Measurements from ENCODE around the gene SLC27A1.
"Not testable (repeated sequence)": the region's sequence is repeated elsewhere in the genome, so short reads cannot be mapped to it uniquely, and the experiment has no call there.

Gene SLC27A1

DNA sequence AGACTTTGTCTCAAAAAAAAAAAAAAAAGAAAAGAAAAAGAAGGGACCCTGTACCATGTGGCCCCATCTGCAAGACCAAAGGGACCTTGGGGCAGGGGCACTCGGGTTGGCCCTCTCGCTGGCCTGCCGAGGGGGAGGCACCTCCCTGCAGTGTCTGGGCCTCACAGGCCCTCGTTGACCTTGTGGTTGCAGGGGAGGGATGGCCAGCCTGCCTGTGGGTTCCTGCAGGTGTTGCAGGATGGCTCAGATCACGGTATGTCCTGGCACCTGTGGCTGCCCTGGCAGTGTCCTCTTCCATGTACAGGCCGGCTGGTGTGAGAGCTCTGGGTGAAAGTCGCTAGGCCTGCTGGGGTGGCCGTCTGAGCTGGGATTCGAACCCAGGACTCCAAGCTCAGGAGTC is 36.4 kb downstream of the SLC27A1 start:
- DNase-seq (ENCODE audit: insufficient read length, low spot score) (no peak), FAIRE-seq (no peak)

- FAIRE-seq = not testable (repeated sequence)
Measured at GRCh38 chr19:17508558-17508933, 38.2 kb downstream of the SLC27A1 start.

GRCh38 chr19:17510220-17510993 is 40.1 kb downstream of the SLC27A1 start:
- no peak for FAIRE-seq
- no peak for DNase-seq (ENCODE audit: insufficient read length, low spot score)

More at GRCh38 chr19:17508558-17508933, 38.2 kb downstream of the SLC27A1 start:
- not testable (repeated sequence) for DNase-seq (ENCODE audit: insufficient read length, low spot score)

- DNase-seq (ENCODE audit: insufficient read length, low spot score) (peak; percentile 68), FAIRE-seq (peak; percentile 83)
Measured at GRCh38 chr19:17511724-17512573, 41.6 kb downstream of the SLC27A1 start.

DNA sequence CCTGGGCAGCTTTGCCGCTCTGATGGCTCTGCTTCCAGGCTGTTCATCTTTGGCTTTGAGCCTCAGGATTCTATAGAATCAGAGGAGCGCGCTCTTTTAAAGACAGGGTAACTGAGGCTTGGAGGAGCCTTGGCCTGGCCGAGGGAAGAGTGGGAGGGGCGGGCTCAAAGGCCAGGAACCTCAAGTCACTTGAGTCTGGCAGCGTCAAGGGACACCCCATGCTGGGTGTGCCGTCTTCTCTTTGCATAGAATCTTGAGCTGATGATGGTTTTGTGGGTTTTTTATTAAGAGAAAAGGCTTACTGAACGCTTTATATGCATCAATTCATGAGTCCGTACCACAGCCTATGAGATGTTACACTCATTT is 42.2 kb downstream of the SLC27A1 start:
- DNase-seq (ENCODE audit: insufficient read length, low spot score) = no peak
- FAIRE-seq = no peak

GRCh38 chr19:17515408-17516149 is 45.3 kb downstream of the SLC27A1 start:
- no peak for DNase-seq (ENCODE audit: insufficient read length, low spot score)
- FAIRE-seq = no peak

GRCh38 chr19:17517898-17518297 is 47.6 kb downstream of the SLC27A1 start:
- no peak for FAIRE-seq

DNA sequence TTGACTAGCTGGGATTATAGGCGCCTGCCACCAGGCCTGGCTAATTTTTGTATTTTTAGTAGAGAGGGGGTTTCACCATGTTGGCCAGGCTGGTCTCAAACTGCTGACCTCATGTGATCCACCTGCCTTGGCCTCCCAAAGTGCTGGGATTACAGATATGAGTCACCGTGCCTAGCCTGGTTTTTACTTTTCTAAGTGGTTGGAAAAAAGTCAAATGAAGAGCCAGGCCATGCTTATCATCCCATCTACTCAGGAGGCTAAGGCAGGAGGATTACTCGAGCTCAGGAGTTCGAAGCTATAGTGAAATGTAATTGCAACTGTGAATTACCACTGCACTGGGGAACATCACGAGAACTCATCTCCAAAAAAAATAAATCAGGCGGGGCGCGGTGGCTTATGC is 48.3 kb downstream of the SLC27A1 start:
- DNase-seq (ENCODE audit: insufficient read length, low spot score); FAIRE-seq: not testable (repeated sequence)

More at GRCh38 chr19:17517898-17518297, 47.6 kb downstream of the SLC27A1 start:
- DNase-seq (ENCODE audit: insufficient read length, low spot score) = no peak

GRCh38 chr19:17519967-17520366 is 49.6 kb downstream of the SLC27A1 start:
- FAIRE-seq (no peak), DNase-seq (ENCODE audit: insufficient read length, low spot score) (no peak)

DNA sequence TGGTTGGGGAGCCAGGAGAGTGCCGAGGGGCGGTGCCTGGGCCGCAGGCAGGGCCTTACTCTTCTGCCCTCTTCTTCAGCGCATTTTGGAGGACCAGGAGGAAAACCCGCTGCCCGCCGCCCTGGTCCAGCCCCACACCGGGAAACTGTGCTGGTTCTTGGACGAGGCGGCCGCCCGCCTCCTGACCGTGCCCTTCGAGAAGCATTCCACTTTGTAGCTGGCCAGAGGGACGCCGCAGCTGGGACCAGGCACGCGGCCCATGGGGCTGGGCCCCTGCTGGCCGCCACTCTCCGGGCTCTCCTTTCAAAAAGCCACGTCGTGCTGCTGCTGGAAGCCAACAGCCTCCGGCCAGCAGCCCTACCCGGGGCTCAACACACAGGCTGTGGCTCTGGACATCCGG is 50.5 kb downstream of the SLC27A1 start:
- no peak for FAIRE-seq
- no peak for DNase-seq (ENCODE audit: insufficient read length, low spot score)

DNA sequence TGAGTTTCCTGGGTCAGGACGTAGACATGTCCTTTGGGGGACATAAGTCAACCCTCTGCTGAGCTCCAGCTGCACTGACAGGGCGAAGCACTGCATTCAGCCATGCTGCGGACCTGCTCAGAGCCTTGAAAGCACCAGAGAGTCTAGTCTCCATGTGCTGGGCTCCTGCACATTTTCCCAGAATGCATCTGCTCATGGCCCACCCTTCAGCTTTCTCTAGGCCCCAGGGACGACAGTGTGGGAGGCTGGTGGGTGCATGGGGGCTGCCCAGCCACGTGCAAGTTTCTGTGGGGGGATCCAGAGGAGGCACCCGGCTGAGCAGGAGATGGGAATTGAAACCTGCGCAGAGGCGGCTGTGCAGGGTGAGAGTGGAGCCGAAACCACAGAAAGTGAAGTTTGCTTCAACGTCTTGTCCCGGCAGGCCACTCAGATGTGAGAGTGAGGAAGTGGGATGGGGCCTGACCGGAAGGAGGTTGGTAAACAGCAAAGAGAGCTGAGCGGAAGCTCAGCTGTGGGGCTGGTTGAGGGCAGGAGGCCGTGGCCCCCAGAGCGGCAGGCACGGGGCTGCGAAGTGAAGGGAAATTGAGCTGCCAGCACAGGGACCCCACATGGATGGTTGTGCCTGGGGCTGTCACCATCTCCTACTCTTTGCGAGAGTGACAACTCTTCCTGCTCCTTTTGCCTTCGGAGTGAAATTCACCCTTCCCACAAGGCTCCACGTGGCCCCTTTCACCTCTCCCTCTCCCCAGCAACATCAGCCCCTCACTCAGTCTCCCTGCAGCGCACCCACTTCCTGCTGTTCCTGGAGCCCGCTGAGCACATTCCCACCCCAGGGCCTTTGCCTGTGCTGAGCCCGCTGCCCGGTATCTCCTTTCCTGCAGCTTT is 52.9 kb downstream of the SLC27A1 start:
- DNase-seq (ENCODE audit: insufficient read length, low spot score) (no peak), FAIRE-seq (no peak)

DNA sequence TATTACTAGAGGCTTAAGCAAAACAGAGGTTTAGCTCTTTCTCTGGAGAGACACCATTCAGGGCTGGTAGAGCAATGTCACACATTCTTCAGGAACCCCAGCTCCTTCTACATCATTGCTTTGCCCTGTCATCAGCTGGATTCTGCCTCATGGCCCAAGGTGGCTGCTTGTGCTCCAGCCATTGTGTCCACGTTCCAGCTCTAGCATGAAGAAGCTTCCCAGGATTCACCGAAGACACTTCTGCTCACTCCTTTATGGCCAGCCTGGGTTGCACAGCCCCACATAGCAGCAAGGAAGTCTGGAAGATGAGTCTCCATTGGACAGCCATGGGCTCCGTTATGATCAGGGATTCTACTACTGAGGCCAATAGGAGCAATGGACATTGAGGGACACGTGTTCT is 54.3 kb downstream of the SLC27A1 start:
- FAIRE-seq = no peak

DNA sequence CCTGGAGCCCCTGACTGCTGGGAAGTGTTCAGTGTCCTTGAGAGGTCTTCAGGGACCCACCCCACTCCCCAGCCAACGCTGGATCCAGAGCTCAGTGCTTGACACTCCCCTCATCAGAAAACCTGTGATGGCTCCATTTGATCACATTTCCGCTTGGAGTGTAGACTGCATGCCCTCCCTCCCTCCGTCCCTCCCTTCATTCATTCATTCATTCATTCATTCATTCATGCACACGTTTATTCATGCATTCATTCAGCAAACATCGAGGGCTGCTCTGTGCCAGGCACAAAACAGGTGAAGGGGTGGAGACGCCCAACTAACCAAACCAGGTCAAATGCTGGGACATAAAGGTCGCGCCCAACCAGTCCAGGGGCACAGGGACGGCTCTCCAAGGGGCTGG is 54.8 kb downstream of the SLC27A1 start:
- no peak for DNase-seq (ENCODE audit: insufficient read length, low spot score)
- no peak for FAIRE-seq

More for the DNA sequence above, 54.3 kb downstream of the SLC27A1 start:
- DNase-seq (ENCODE audit: insufficient read length, low spot score) = no peak

GRCh38 chr19:17526922-17527321 is 56.6 kb downstream of the SLC27A1 start:
- DNase-seq (ENCODE audit: insufficient read length, low spot score) = no peak
- no peak for FAIRE-seq

- FAIRE-seq (no peak), DNase-seq (ENCODE audit: insufficient read length, low spot score) (no peak)
Measured at GRCh38 chr19:17527326-17527725, 57.0 kb downstream of the SLC27A1 start.

GRCh38 chr19:17528610-17529009 is 58.3 kb downstream of the SLC27A1 start:
- FAIRE-seq (no peak), DNase-seq (ENCODE audit: insufficient read length, low spot score) (no peak)

- FAIRE-seq = no peak
- DNase-seq (ENCODE audit: insufficient read length, low spot score) = no peak
Measured at GRCh38 chr19:17529239-17530158, 59.2 kb downstream of the SLC27A1 start.

DNA sequence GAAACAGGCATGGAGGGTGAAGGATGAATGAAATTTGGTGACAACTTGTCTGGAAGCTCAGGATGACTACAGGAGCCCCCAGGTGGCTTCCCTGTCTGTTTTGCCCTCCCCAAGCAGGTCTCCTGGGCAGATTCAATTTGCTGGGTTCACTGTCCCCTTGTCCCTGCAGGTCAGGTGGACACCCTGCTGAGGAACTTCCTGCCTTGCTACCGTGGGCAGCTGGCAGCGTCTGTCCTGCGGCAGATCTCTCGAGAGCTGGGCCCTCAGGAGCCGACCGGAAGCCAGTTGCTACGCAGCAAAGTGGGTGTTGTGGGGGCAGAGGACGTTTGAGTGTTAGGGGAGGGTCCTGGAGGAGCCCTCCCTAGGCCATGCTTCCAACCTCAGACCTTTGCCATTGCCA is 60.3 kb downstream of the SLC27A1 start:
- FAIRE-seq (no peak), DNase-seq (ENCODE audit: insufficient read length, low spot score) (no peak)

DNA sequence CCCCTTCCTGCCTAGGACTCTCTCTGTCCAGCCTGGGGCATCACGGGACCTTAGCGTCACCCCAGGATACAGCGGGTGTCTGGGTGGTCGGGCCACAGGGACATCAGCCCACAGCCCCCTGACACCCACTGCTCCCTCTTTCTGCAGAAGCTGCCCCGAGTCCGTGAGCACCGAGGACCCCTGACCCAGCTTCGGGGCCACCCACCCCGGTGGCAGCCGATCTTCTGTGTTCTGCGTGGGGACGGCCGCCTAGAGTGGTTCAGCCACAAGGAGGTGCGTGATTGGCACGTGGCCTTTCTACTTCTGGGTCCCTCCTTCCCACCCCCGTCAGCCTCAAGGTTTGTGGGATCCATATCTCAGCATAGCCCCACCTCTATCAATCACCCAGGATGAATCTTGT is 61.8 kb downstream of the SLC27A1 start:
- FAIRE-seq (no peak), DNase-seq (ENCODE audit: insufficient read length, low spot score) (no peak)
